H1 (cell line): Measurements from ENCODE around the gene TUBGCP5. TPM values are rescaled to one million over a fixed set of nuclear protein-coding genes. Genes with fewer than 3 reads are reported as not detected.

Experiments
- polyA plus RNA-seq, 7 experiments: library from polyadenylated mRNA; depleted of rRNA in 3 of 7; stranded (reverse) in 5 of 7; unstranded in 2 of 7; fragments of >200 nt in 5 of 7; fragments of 200-250 nt in 2 of 7; gene quantifications; 1 replicate in 5 of 7; 2 replicates in 1 of 7; 4 replicates in 1 of 7; pipeline versions ENCODE4 v1.2.1 to v1.2.3, GENCODE V29; 2011 to 2013; ENCODE audit warnings: missing spikeins in 2 of 7, mixed read lengths in 2 of 7
- total RNA-seq: library from RNA; stranded (reverse); fragmentation: NEBNext Ultra II Directional; extraction: Animal tissue kit (Norgen Biotek cat#: 25700); gene quantifications from 2 replicates; pipeline ENCODE4 v1.2.1, GENCODE V29; 2021

The TUBGCP5 gene
- total and polyA plus RNA-seq, 2 of the 8 experiments (the other 6 are each of a cell fraction or from before 2014, with no cell fraction given): 6.3 to 12.5 TPM

Other genes starting within 250 kb of the TUBGCP5 start
- gene NIPA2, start 200.9 kb downstream of the TUBGCP5 start, total RNA-seq: 77.4 and 81.7 TPM in 2 replicates
- 30.3 and 38.5 TPM in 2 replicates for gene NIPA2, start 200.9 kb downstream of the TUBGCP5 start, polyA plus RNA-seq (2011; rRNA removed)
- gene CYFIP1, start 59.2 kb downstream of the TUBGCP5 start, total RNA-seq: 81.7 and 82.2 TPM in 2 replicates
- gene CYFIP1, start 59.2 kb downstream of the TUBGCP5 start, polyA plus RNA-seq (2011; rRNA removed): 38.6 and 49.8 TPM in 2 replicates
- not detected in 2 replicates for gene GOLGA6L1, start 97.3 kb upstream of the TUBGCP5 start, total RNA-seq
- gene GOLGA6L1, start 97.3 kb upstream of the TUBGCP5 start, polyA plus RNA-seq (2011; rRNA removed): not detected in 2 replicates